Activated T-cell treated with anti-CD3 and anti-CD28 coated beads for 24 hours (primary cell): ENCODE results near the gene ADGRV1.

Experiments used
- DNase-seq: peaks from one replicate; pipeline ENCODE4 v3.0.0-alpha.2; 2020; ENCODE audit warnings: low read depth

The ADGRV1 gene

DNA sequence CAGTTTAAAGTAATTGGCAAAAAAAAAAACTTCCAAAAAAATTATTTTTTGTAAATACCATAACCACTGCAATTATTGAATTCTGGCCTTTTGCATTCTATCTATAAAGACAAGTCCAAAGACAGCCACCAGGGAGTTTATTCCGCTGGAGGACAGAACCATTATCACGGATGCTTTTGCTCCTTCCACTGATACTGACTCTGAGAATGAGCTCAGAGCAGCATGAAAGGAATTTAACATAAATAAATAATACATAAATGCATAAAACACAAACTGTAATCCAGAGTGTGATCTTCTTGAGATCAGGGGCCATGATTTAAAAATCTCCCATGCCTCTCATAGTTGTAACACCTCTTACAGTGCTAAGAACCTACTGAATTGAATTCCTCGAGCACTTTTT is 559.8 kb downstream of the ADGRV1 start:
- no peak for DNase-seq

DNA sequence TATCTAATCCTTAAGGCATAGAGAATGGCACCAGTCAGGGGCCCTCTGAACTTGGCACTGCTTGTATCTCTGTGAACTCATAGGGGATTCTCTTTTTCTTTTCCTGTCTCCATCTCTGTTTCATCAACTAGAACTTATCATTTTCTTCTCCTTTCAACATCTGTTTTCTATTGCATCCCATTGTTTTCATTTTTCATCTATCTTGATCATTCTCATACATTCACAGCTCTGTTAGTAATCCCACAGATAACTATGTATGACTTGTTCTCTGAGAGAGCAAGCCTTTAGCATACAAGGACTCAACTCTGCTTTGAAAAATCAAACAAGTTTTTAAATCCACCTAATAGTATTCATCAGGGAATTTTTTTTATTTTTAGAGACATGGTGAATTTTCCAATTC is 560.2 kb downstream of the ADGRV1 start:
- no peak for DNase-seq

DNA sequence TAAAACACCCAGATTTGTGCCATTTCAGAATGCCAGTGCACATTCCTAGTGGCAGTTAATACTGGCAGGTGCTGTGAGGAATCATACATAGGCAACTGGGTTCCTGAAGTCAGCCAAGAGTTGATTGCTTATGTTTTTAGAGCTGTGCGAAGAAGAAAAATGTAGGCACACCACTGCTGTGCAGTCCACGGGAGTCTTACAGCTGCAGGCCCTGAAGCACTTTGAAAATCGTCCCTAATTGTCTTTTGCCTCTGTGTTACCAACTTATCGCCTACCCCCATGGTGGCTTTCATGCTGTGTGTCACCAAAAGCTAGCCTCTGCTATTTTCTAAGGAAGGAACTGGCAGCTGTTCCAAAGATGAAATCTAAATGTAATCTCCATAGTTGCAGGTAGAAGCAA is 560.6 kb downstream of the ADGRV1 start:
- no peak for DNase-seq

- DNase-seq, result no peak
Measured at GRCh38 chr5:91119981-91120850, 561.6 kb downstream of the ADGRV1 start.

- DNase-seq, result no peak
Measured at GRCh38 chr5:91121347-91121993, 562.9 kb downstream of the ADGRV1 start.

- DNase-seq, result no peak
Measured at GRCh38 chr5:91122651-91123050, 564.1 kb downstream of the ADGRV1 start.

DNA sequence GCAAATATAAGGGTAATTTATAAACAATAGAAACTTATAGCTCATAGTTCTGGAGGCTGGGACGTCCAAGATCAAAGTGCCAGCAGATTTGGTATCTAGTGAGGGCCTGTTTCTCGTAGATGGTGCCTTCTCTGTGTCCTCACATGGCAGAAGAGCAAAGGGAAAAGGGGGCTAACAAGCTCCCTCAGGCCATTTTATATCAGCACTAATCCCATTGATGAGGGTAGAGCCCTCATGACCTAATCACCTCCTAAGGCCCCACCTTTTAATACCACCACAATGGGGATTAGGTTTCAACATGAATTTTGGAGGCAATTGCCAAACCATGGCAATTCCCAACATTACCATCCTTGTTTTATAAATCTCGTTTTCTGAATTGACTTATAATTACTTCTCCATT is 564.7 kb downstream of the ADGRV1 start:
- DNase-seq, result no peak

GRCh38 chr5:91123901-91124300 is 565.3 kb downstream of the ADGRV1 start:
- DNase-seq, result no peak

- no peak for DNase-seq
Measured at GRCh38 chr5:91125916-91126315, 567.3 kb downstream of the ADGRV1 start.

- DNase-seq, result no peak
Measured at GRCh38 chr5:91126448-91126847, 567.9 kb downstream of the ADGRV1 start.

DNA sequence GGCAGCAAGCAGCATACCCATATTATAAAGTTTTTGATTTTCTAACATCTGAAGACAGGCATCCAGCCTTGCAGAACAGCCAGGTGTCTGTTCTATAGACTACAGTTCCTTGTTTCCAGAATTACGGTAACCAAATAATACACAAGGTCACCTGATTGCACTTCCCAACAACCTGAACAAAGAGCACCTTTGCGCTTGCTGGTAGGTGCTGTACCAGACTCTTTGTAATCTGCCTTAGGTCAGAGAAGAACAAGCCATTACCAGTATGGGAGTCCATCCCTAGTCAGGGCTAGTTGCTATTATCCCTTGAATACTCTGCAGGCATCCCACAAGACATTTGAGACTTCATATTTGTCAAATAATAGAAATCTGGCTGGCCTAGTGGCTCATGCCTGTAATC is 568.3 kb downstream of the ADGRV1 start:
- DNase-seq, result no peak

DNA sequence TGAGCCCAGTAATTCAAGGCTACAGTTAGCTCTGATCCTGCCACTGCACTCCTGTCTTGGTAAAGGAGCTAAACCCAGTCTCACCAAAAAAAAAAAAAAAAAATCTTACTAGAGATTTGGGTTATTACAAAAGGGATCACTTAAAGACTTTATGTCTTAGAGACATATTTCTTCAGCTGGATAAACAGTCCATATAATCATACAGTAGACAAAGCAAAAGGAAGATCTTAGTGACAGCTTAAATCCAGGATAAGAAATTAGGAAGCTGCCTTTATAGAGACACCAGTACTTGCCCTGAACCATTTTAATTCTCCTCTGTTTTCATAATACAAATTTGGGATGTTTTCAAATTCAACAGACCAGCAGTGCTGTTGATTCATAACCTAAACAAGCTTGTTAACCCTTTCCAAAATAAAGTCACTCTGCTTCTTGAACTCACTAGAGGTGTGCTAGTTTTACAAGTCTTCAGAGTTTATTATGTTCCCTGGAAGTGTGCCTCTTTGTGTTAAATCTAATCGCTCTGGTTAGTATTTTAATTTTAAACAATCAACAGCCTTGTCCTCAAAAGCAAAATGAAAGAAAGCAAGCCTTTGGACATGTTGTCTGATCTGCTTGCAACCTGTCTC is 569.0 kb downstream of the ADGRV1 start:
- no peak for DNase-seq

- no peak for DNase-seq
Measured at GRCh38 chr5:91128604-91129003, 570.0 kb downstream of the ADGRV1 start.

DNA sequence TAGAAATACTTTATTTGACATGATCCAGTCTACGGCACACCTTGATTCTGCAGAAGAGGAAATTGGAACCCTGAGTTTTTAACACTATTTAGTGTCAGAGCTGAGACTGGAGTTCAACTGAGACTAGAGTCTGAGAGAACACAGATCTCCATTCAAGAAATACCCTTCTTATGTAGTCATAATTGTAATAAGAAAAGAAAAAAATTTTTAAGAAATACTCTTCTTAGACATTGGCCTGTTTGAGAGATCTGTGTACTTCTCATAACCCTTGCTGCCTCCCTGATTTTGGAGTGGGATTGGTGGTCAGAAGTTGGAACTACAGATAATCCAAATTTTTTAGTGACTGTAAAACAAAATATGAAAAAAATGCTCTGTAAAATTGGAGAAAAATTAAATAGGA is 571.2 kb downstream of the ADGRV1 start:
- no peak for DNase-seq

- no peak for DNase-seq
Measured at GRCh38 chr5:91130759-91131158, 572.2 kb downstream of the ADGRV1 start.

DNA sequence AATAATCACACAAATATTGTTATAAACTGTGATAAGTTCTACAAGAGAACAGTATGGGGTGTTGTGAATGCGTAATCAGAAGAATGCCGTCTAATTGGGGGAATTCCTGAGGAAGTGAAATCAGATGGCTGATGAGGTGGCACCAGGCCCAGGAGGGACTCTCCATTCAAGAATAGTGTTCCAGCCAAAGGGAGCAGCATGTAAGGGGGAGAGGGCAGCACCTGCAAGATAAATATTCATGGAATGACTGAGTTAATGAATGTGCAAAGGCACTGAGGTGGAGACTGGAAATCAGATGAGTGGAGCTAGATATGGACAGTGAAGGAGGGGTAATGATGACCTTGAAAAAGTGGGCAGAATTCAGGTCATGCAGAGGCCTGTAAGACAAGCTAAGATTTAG is 574.0 kb downstream of the ADGRV1 start:
- no peak for DNase-seq

DNA sequence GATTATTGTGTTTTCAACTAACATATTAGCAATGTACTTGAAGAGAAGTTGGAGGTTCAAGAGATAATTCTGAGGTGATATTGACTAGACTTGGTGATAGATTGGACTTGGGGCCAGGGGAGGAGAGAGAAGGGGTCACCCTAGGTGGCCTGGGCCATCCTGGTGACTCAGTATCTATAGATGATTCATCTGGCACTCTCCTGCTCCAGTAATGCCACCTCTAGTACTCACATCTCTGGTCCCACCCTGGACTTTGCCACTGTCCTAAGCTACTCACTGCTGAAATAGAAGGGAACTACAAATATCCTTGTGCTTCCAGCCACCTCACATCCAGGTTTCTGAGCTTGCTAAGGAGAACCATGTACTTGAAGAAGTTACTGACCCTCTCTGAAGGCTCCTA is 574.6 kb downstream of the ADGRV1 start:
- DNase-seq, result no peak

GRCh38 chr5:91135475-91136248 is 577.1 kb downstream of the ADGRV1 start:
- no peak for DNase-seq

DNA sequence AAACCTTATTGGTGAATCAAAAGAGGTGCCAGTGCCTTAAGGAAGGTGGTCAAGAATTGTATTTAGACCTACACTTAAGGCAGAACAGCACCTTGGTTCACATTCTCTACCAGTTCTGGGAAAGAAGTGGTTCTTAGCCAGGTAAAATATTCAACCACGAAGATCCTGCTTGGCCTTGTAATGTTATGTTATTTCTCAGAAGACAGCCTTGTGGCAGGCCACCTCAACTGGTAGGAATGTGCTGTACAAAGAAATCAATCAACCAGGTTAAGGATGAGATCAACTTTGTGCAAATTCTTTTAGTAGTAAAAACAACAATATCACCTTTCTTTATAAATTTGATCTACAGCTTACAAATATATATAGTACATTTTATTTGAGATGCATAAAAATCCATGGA is 577.7 kb downstream of the ADGRV1 start:
- DNase-seq, result no peak

DNA sequence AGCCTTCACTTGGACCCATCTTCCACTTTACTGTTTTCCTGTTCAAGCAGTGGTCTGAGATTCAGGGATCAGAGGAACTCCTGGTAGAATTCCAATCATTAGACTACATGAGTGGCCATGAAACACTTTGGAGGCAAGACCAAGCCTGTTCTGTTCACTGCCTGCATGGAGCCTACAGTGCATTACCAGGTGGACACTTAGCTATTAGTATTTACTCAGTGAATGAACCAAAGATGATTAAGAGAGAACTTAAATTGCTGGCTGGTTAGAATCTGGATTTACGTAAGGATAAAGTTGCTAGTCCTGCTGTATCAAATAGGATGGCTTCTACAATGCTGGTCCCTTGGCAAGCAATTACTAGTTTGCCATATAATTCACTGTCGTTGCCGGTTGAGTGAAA is 579.0 kb downstream of the ADGRV1 start:
- no peak for DNase-seq

GRCh38 chr5:91139572-91140200 is 581.1 kb downstream of the ADGRV1 start:
- DNase-seq, result no peak

- DNase-seq, result no peak
Measured at GRCh38 chr5:91140657-91141056, 582.1 kb downstream of the ADGRV1 start.
